Mammary epithelial cell (primary cell): ENCODE measurements around the gene IRAK2.

ENCODE experiments used
- EZH2 ChIP-seq: IDR thresholded peaks from 2 replicates; pipeline ENCODE4 v1.6.1; 2012; ENCODE audit warnings: low read length, inconsistent platforms, borderline replicate concordance
- TF ChIP-seq, protein P1 (sequence below), 2 donors: IDR thresholded peaks in 1 of 2; conservative IDR thresholded peaks in 1 of 2; 2 replicates each; pipeline ENCODE4 v1.5.1; 2011 to 2012; ENCODE audit warnings: inconsistent platforms in 2 of 2, low read length in 2 of 2, mild to moderate bottlenecking in 2 of 2, control low read depth in 1 of 2, low read depth in 1 of 2; ENCODE audit not compliant: insufficient read depth in 1 of 2; ENCODE audit errors: extremely low read depth in 1 of 2

DNA sequence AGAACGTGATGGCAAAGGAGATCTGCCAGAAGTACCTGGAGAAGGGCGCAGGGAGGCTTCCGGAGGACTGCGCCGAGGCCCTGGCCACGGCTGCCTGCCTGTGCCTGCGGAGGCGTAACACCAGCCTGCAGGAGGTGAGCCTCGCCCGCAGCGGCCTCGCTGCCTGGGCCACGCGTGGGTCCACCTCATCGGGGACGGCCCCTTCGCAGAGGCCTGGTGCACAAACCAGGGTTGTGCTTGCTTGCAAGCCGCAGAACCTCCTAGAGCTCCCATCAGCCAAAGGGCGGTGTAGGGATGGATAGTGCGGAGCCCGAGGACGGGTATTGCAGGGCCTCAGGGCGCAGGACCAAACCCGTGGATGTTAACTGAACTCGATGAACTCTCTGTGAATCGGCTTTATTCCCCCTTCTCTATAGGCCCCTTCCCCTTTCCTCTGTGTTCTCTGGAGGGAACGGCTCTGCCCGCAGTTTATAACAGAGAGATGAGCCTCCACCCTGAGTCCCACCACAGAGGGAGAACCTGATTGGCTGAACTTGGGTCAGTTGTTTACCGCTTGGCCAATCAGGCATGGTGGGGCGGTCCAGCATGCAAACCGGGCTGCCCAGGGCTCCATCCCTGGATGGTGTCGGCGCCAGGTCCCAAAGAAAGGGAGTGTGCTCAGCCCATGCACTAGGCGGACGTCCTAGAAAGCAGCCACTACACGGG lies 70.0 kb downstream of the IRAK2 start:
- TF ChIP-seq, protein P1, sequence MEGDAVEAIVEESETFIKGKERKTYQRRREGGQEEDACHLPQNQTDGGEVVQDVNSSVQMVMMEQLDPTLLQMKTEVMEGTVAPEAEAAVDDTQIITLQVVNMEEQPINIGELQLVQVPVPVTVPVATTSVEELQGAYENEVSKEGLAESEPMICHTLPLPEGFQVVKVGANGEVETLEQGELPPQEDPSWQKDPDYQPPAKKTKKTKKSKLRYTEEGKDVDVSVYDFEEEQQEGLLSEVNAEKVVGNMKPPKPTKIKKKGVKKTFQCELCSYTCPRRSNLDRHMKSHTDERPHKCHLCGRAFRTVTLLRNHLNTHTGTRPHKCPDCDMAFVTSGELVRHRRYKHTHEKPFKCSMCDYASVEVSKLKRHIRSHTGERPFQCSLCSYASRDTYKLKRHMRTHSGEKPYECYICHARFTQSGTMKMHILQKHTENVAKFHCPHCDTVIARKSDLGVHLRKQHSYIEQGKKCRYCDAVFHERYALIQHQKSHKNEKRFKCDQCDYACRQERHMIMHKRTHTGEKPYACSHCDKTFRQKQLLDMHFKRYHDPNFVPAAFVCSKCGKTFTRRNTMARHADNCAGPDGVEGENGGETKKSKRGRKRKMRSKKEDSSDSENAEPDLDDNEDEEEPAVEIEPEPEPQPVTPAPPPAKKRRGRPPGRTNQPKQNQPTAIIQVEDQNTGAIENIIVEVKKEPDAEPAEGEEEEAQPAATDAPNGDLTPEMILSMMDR (conservative IDR thresholded peaks at IDR 0.05 in 1 of 2, IDR thresholded peaks at IDR 0.05 in 1 of 2; ENCODE audit: extremely low read depth in 1 of 2, insufficient read depth in 1 of 2, low read depth in 1 of 2, low read length in 2 of 2) = no peak
- no peak for TF ChIP-seq EZH2
